Right lobe of liver (tissue), 6 donors: ENCODE results near the gene TACC3. TPM values are rescaled to one million over a fixed set of nuclear protein-coding genes. Genes with fewer than 3 reads are reported as not detected.

Source experiments
- ATAC-seq, 4 donors: fragments of 200-7000 bp; cut with Tn5 transposase; one replicate each; pipeline ENCODE4 v1.9.1; 2020; ENCODE audit warnings: mild to moderate bottlenecking in 4 of 4, moderate library complexity in 4 of 4
- DNase-seq, 3 donors: peaks; one replicate each; pipeline ENCODE4 v3.0.0-alpha.2; 2020
- H3K27ac ChIP-seq, 3 donors: fragments of 200-600 bp; one replicate each; pipeline ENCODE4 v1.8.0; 2022
- H3K27me3 ChIP-seq, 2 donors: fragments of 200-600 bp; one replicate each; pipeline ENCODE4 v1.8.0; 2022
- H3K36me3 ChIP-seq, 4 donors: fragments of 200-600 bp; sonication (generic) in 1 of 4; one replicate each; pipeline versions ENCODE4 v1.5.1 to v1.8.0; 2017 to 2022; ENCODE audit warnings: control low read depth in 1 of 4
- H3K4me1 ChIP-seq, 4 donors: fragments of 200-600 bp; sonication (generic) in 1 of 4; one replicate each; pipeline versions ENCODE4 v1.5.1 to v1.8.0; 2017 to 2022; ENCODE audit warnings: control low read depth in 1 of 4
- H3K4me3 ChIP-seq, 3 donors: fragments of 200-600 bp; one replicate each; pipeline ENCODE4 v1.8.0; 2022
- H3K9me3 ChIP-seq, 4 donors: fragments of 200-600 bp; sonication (generic) in 1 of 4; one replicate each; pipeline versions ENCODE4 v1.5.1 to v1.8.0; 2017 to 2022; ENCODE audit warnings: control low read depth in 1 of 4
- POLR2A ChIP-seq: fragments of 450-650 bp; IDR thresholded peaks from one replicate; pipeline ENCODE4 v1.6.1; 2017; ENCODE audit warnings: antibody characterized with exemption, mild to moderate bottlenecking
- WGBS: methylation state at CpG from one replicate; pipeline ENCODE4 v1.1.6; 2018; ENCODE audit warnings: low coverage, low lambda C conversion rate; ENCODE audit not compliant: insufficient coverage; ENCODE audit errors: missing lambda C conversion rate; 5-methylcytosine and 5-hydroxymethylcytosine counted together
- intact Hi-C, 2 donors: fragments of 100-400 bp; cut with DNase I; formaldehyde crosslinking; loops; one replicate each; pipeline versions ENCODE4 v1.11.2 to v1.14.1; 2022
- total RNA-seq, 6 experiments: library from RNA; depleted of rRNA in 2 of 6; stranded (reverse); fragments of >200 nt in 2 of 6; fragmentation: NEBNext Ultra II Directional in 3 of 6; extraction: Animal tissue kit (Norgen Biotek cat#: 25700) in 3 of 6; gene quantifications; one replicate each; pipeline versions ENCODE4 v1.1.0 to v1.2.4, GENCODE V29; 2016 to 2023
- TF ChIP-seq, protein P1 (sequence below), 4 donors: fragments of 200-600 bp in 3 of 4; fragments of 450-650 bp in 1 of 4; IDR thresholded peaks; one replicate each; pipeline versions ENCODE4 v1.5.1 to v1.8.0; 2016 to 2022; ENCODE audit warnings: antibody characterized with exemption in 4 of 4, mild to moderate bottlenecking in 2 of 4
- donor health status: DM: no; HTN: yes; CAD: no.
- donor health status: DM: no; HTN: no; CAD: no.
- donor health status: DM: no; HTN: no; CAD: no.
- donor health status: DM: no; HTN: yes; CAD: no.
- donor health status: DM: no; HTN: yes; CAD: no.

TACC3 gene
- total RNA-seq, 6 experiments from 2014 or later = 2.2 to 5.7 (median 4.8) TPM

DNA sequence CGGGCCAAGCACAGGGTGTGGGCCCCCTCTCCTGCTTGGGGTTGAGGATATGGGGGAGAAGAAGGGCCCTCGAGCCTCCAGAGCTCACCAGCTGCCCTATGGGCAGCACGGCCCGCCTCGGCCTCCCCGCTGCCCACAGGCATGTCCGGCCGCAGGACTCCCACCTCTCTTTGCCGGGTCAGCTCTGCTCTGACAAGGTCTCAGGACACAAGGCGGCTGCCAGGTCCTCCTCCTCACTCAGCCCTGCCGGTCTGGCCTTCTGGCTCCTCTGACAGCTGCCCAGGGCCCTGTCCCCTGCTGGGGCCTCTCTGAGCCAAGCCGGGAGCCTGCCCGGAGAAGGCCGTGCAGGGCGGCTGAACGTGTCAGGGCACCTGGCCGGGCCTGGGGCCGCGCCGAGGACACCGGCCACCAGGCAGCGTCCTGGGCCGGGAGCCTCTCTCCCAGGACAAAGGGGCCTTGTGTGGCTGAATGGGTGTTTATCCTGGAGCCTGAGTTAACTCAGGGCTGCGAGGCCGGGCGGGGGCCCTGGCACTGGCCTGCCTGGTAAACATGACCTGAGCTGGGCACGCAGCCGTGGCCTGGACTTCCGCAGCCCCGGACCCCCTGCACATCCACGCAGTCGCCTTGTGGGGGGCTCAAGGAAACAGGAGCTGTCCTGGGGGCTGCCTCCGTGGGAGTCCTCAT is 25.7 kb downstream of the TACC3 start:
- no peak overlapping the region for H3K4me3 ChIP-seq
- no peak overlapping the region for H3K27ac ChIP-seq
- H3K9me3 ChIP-seq = no peaks in the 10 kb centered on the region
- 40% methylated on average over 3 of the region's 33 CpGs for WGBS
- intact Hi-C loops = loop anchor here in 1 of 2 donors (5.0 to 10.0 kb wide), 2 partner anchors 65 to 158 kb away; no protein-coding TSS in a partner anchor
- H3K36me3 ChIP-seq = no peaks in the 10 kb centered on the region
- H3K4me1 ChIP-seq = peaks cover 0 to 17% (median 3%) of the 10 kb centered on the region in 4 donors
- no peak for TF ChIP-seq POLR2A
- TF ChIP-seq, protein P1, sequence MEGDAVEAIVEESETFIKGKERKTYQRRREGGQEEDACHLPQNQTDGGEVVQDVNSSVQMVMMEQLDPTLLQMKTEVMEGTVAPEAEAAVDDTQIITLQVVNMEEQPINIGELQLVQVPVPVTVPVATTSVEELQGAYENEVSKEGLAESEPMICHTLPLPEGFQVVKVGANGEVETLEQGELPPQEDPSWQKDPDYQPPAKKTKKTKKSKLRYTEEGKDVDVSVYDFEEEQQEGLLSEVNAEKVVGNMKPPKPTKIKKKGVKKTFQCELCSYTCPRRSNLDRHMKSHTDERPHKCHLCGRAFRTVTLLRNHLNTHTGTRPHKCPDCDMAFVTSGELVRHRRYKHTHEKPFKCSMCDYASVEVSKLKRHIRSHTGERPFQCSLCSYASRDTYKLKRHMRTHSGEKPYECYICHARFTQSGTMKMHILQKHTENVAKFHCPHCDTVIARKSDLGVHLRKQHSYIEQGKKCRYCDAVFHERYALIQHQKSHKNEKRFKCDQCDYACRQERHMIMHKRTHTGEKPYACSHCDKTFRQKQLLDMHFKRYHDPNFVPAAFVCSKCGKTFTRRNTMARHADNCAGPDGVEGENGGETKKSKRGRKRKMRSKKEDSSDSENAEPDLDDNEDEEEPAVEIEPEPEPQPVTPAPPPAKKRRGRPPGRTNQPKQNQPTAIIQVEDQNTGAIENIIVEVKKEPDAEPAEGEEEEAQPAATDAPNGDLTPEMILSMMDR (IDR thresholded peaks at IDR 0.05) = no peak
- ATAC-seq = peak in 2 of 4 donors; percentile 16 to 32
- DNase-seq = no peak
- H3K27me3 ChIP-seq = no peaks in the 10 kb centered on the region

DNA sequence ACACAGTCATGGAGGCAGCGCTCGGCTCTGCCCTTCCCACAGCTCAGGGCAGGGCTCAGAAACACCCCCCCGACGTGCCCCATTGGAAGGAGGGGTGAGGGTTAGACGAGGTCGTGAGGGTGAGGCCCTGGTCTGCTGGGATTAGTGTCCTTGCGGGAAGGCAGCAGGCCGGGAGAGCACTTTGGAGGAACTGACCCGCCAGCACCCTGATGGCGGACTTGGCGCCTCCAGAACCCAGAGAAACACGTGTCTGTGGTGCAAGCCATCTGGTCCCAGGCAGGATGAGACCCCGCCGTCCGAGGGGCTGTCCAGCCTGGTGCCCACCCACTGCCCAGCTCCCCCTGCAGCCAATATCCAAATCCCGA is 26.3 kb downstream of the TACC3 start:
- WGBS = 80% methylated on average over 3 of the region's 16 CpGs
- Histone ChIP-seq H3K27ac (no peak overlapping the region), H3K27me3 (no peaks in the 10 kb centered on the region), H3K36me3 (no peaks in the 10 kb centered on the region), H3K9me3 (no peaks in the 10 kb centered on the region), H3K4me1 (peaks cover 0 to 17% (median 3%) of the 10 kb centered on the region in 4 donors), H3K4me3 (no peak overlapping the region)
- intact Hi-C loops = loop anchor here in 1 of 2 donors (5.0 to 10.0 kb wide), 2 partner anchors 65 to 157 kb away; no protein-coding TSS in a partner anchor
- ATAC-seq (no peak), DNase-seq (no peak)
- TF ChIP-seq, protein P1 (IDR thresholded peaks at IDR 0.05) = no peak
- TF ChIP-seq POLR2A = no peak

DNA sequence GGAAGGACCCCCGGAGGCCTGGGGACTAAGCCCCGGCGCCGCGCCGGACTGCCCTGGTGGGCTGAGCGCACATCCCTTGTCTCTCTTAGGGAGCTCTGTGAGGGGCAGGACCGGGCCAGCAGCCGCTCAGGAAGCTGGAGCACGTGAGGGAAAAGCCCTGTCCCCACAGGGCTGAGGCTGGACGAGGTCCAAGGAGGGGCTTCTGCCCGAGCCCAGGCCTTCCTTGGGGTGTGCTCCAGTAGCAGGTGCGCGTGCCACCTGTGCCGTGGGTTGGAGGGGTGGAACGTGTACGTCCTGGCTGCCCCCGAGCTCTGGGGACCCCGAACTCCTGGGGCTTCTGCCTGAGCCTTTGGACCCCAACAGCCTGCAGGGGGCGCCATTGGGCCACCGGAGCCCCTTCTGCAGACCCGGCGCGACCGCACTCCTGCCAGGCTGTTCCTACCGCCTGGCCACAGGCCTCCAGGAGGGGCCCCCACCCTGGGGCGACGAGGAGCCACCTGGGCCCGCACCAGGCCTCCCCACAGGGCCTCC is 27.2 kb downstream of the TACC3 start:
- peak; percentile 29 to 60 (median 48) for ATAC-seq

DNA sequence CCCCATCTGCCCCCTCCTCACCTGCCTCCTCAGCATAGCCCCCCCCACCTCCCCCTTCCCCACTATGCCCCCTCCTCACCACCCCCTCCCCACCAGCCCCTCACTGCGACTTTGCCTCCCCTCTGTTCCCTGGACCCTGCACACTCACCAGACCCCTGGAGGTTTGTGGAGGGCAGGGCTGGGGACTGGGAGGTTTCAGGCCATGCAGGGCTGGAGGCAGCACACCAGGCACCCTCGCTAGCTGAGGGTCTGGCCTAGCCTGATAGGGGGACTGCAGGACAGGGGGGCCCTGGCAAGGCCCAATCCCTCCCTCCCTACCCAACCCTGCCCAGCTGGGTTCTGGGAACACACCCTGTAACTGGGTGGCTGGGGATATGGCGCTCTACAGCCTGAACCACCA is 28.0 kb downstream of the TACC3 start:
- H3K27me3 ChIP-seq = no peaks in the 10 kb centered on the region
- 57% methylated on average over 1 of the region's 3 CpGs for WGBS
- no peak for ATAC-seq
- intact Hi-C loops = loop anchor here in 1 of 2 donors (5.0 to 10.0 kb wide), 2 partner anchors 63 to 155 kb away; no protein-coding TSS in a partner anchor
- no peaks in the 10 kb centered on the region for H3K36me3 ChIP-seq
- H3K4me3 ChIP-seq = no peak overlapping the region
- DNase-seq = no peak
- peaks cover 0 to 15% (median 3%) of the 10 kb centered on the region in 4 donors for H3K4me1 ChIP-seq
- H3K27ac ChIP-seq = no peak overlapping the region
- H3K9me3 ChIP-seq = no peaks in the 10 kb centered on the region
- TF ChIP-seq, protein P1 (IDR thresholded peaks at IDR 0.05) = no peak
- no peak for TF ChIP-seq POLR2A

More for the DNA sequence above, 27.2 kb downstream of the TACC3 start:
- TF ChIP-seq, protein P1 (IDR thresholded peaks at IDR 0.05) = peak; percentile 78 to 88 (median 85)
- no peak for TF ChIP-seq POLR2A
- whole genome bisulfite sequencing = no CpG with 5 or more reads among the region's 29 CpGs
- peaks cover 0 to 17% (median 3%) of the 10 kb centered on the region in 4 donors for H3K4me1 ChIP-seq
- intact Hi-C loops = loop anchor here in 1 of 2 donors (5.0 to 10.0 kb wide), 2 partner anchors 64 to 156 kb away; no protein-coding TSS in a partner anchor
- H3K27ac ChIP-seq = no peak overlapping the region
- H3K9me3 ChIP-seq = no peaks in the 10 kb centered on the region
- DNase-seq = peak; percentile 79 to 85 (median 79)
- no peaks in the 10 kb centered on the region for H3K27me3 ChIP-seq
- H3K4me3 ChIP-seq = no peak overlapping the region
- H3K36me3 ChIP-seq = no peaks in the 10 kb centered on the region
